ENCODE data around the gene RGN. TPM values are rescaled to one million over a fixed set of nuclear protein-coding genes. Genes with fewer than 3 reads are reported as not detected.

RGN gene
- 1 to 10 TPM; 1.1 to 1.4 TPM for polyA plus RNA-seq

- Histone ChIP-seq H3K9me3 (ENCODE audit: control insufficient read depth in 2 of 2, insufficient read depth in 1 of 2, low read depth in 1 of 2, low read length in 1 of 2) (no peaks in the 10 kb centered on the region), H3K36me3 (ENCODE audit: control insufficient read depth in 2 of 2, insufficient read depth in 2 of 2, low read length in 1 of 2) (no peaks in the 10 kb centered on the region), H3K27ac (ENCODE audit: low read depth in 2 of 2, low read length in 1 of 2) (peak within 1 kb of the TSS in 1 of 2 donors; percentile 12), H3K4me1 (ENCODE audit: control insufficient read depth in 2 of 2, insufficient read depth in 2 of 2, low read length in 1 of 2) (peaks cover 0 to 5% of the 10 kb centered on the region in 2 donors), H3K27me3 (ENCODE audit: control insufficient read depth in 1 of 2, insufficient read depth in 2 of 2, low read length in 2 of 2) (no peaks in the 10 kb centered on the region), H3K4me3 (ENCODE audit: low read depth in 1 of 2, low read length in 2 of 2) (peak within 1 kb of the TSS; percentile 25 to 44)
- WGBS, 2 donors = 26 to 40% methylated on average over 44 to 59 of the region's 59 CpGs
Measured at GRCh38 chrX:47078129-47079043, at the start of gene RGN. RGN (plus strand) TSS chrX:47078443; CDS start chrX:47081145, 2,702 bp downstream.

GRCh38 chrX:47030339-47030738 lies 47.9 kb upstream of the RGN start:
- Histone ChIP-seq H3K27ac (ENCODE audit: low read depth in 2 of 2, low read length in 1 of 2) (no peak overlapping the region), H3K4me1 (ENCODE audit: control insufficient read depth in 2 of 2, insufficient read depth in 2 of 2, low read length in 1 of 2) (no peaks in the 10 kb centered on the region), H3K36me3 (ENCODE audit: control insufficient read depth in 2 of 2, insufficient read depth in 2 of 2, low read length in 1 of 2) (no peaks in the 10 kb centered on the region), H3K4me3 (ENCODE audit: low read depth in 1 of 2, low read length in 2 of 2) (no peak overlapping the region), H3K9me3 (ENCODE audit: control insufficient read depth in 2 of 2, insufficient read depth in 1 of 2, low read depth in 1 of 2, low read length in 1 of 2) (no peaks in the 10 kb centered on the region), H3K27me3 (ENCODE audit: control insufficient read depth in 1 of 2, insufficient read depth in 2 of 2, low read length in 2 of 2) (no peaks in the 10 kb centered on the region)

- Histone ChIP-seq H3K4me1 (ENCODE audit: control insufficient read depth in 2 of 2, insufficient read depth in 2 of 2, low read length in 1 of 2) (no peaks in the 10 kb centered on the region), H3K27ac (ENCODE audit: low read depth in 2 of 2, low read length in 1 of 2) (no peak overlapping the region), H3K36me3 (ENCODE audit: control insufficient read depth in 2 of 2, insufficient read depth in 2 of 2, low read length in 1 of 2) (no peaks in the 10 kb centered on the region), H3K4me3 (ENCODE audit: low read depth in 1 of 2, low read length in 2 of 2) (no peak overlapping the region), H3K27me3 (ENCODE audit: control insufficient read depth in 1 of 2, insufficient read depth in 2 of 2, low read length in 2 of 2) (no peaks in the 10 kb centered on the region), H3K9me3 (ENCODE audit: control insufficient read depth in 2 of 2, insufficient read depth in 1 of 2, low read depth in 1 of 2, low read length in 1 of 2) (no peaks in the 10 kb centered on the region)
- 50 to 66% methylated on average over 5 of the region's 5 CpGs for WGBS, 2 donors
Measured at GRCh38 chrX:47047989-47048388, 30.3 kb upstream of the RGN start.

- Histone ChIP-seq H3K9me3 (ENCODE audit: control insufficient read depth in 2 of 2, insufficient read depth in 1 of 2, low read depth in 1 of 2, low read length in 1 of 2) (no peaks in the 10 kb centered on the region), H3K4me3 (ENCODE audit: low read depth in 1 of 2, low read length in 2 of 2) (no peak overlapping the region), H3K27ac (ENCODE audit: low read depth in 2 of 2, low read length in 1 of 2) (no peak overlapping the region), H3K4me1 (ENCODE audit: control insufficient read depth in 2 of 2, insufficient read depth in 2 of 2, low read length in 1 of 2) (no peaks in the 10 kb centered on the region), H3K36me3 (ENCODE audit: control insufficient read depth in 2 of 2, insufficient read depth in 2 of 2, low read length in 1 of 2) (peaks cover 0 to 3% of the 10 kb centered on the region in 2 donors), H3K27me3 (ENCODE audit: control insufficient read depth in 1 of 2, insufficient read depth in 2 of 2, low read length in 2 of 2) (peaks cover 0 to 4% of the 10 kb centered on the region in 2 donors)
- 59 to 75% methylated on average over 1 of the region's 1 CpG for WGBS, 2 donors
Measured at GRCh38 chrX:47059142-47059874, 18.9 kb upstream of the RGN start.

GRCh38 chrX:47060708-47061107 lies 17.5 kb upstream of the RGN start:
- 44% methylated on average over 2 of the region's 2 CpGs for WGBS, 2 donors
- H3K27me3 ChIP-seq (ENCODE audit: control insufficient read depth in 1 of 2, insufficient read depth in 2 of 2, low read length in 2 of 2) = peaks cover 0 to 4% of the 10 kb centered on the region in 2 donors
- H3K36me3 ChIP-seq (ENCODE audit: control insufficient read depth in 2 of 2, insufficient read depth in 2 of 2, low read length in 1 of 2) = peaks cover 0 to 3% of the 10 kb centered on the region in 2 donors
- H3K9me3 ChIP-seq (ENCODE audit: control insufficient read depth in 2 of 2, insufficient read depth in 1 of 2, low read depth in 1 of 2, low read length in 1 of 2) = no peaks in the 10 kb centered on the region
- H3K27ac ChIP-seq (ENCODE audit: low read depth in 2 of 2, low read length in 1 of 2) = no peak overlapping the region
- H3K4me1 ChIP-seq (ENCODE audit: control insufficient read depth in 2 of 2, insufficient read depth in 2 of 2, low read length in 1 of 2) = no peaks in the 10 kb centered on the region
- H3K4me3 ChIP-seq (ENCODE audit: low read depth in 1 of 2, low read length in 2 of 2) = no peak overlapping the region

GRCh38 chrX:47061238-47061919 lies 16.9 kb upstream of the RGN start:
- no peaks in the 10 kb centered on the region for H3K4me1 ChIP-seq (ENCODE audit: control insufficient read depth in 2 of 2, insufficient read depth in 2 of 2, low read length in 1 of 2)
- peaks cover 0 to 3% of the 10 kb centered on the region in 2 donors for H3K36me3 ChIP-seq (ENCODE audit: control insufficient read depth in 2 of 2, insufficient read depth in 2 of 2, low read length in 1 of 2)
- no peak overlapping the region for H3K4me3 ChIP-seq (ENCODE audit: low read depth in 1 of 2, low read length in 2 of 2)
- H3K27me3 ChIP-seq (ENCODE audit: control insufficient read depth in 1 of 2, insufficient read depth in 2 of 2, low read length in 2 of 2) = peaks cover 0 to 4% of the 10 kb centered on the region in 2 donors
- no peaks in the 10 kb centered on the region for H3K9me3 ChIP-seq (ENCODE audit: control insufficient read depth in 2 of 2, insufficient read depth in 1 of 2, low read depth in 1 of 2, low read length in 1 of 2)
- H3K27ac ChIP-seq (ENCODE audit: low read depth in 2 of 2, low read length in 1 of 2) = no peak overlapping the region
- 81 to 83% methylated on average over 2 of the region's 2 CpGs for WGBS, 2 donors

GRCh38 chrX:47063179-47063578 lies 15.1 kb upstream of the RGN start:
- no peaks in the 10 kb centered on the region for H3K4me1 ChIP-seq (ENCODE audit: control insufficient read depth in 2 of 2, insufficient read depth in 2 of 2, low read length in 1 of 2)
- peaks cover 0 to 4% of the 10 kb centered on the region in 2 donors for H3K27me3 ChIP-seq (ENCODE audit: control insufficient read depth in 1 of 2, insufficient read depth in 2 of 2, low read length in 2 of 2)
- no peak overlapping the region for H3K27ac ChIP-seq (ENCODE audit: low read depth in 2 of 2, low read length in 1 of 2)
- H3K36me3 ChIP-seq (ENCODE audit: control insufficient read depth in 2 of 2, insufficient read depth in 2 of 2, low read length in 1 of 2) = no peaks in the 10 kb centered on the region
- 70 to 94% methylated on average over 2 of the region's 2 CpGs for WGBS, 2 donors
- H3K9me3 ChIP-seq (ENCODE audit: control insufficient read depth in 2 of 2, insufficient read depth in 1 of 2, low read depth in 1 of 2, low read length in 1 of 2) = no peaks in the 10 kb centered on the region
- no peak overlapping the region for H3K4me3 ChIP-seq (ENCODE audit: low read depth in 1 of 2, low read length in 2 of 2)

GRCh38 chrX:47068214-47068613 lies 10.0 kb upstream of the RGN start:
- Histone ChIP-seq H3K4me1 (ENCODE audit: control insufficient read depth in 2 of 2, insufficient read depth in 2 of 2, low read length in 1 of 2) (no peaks in the 10 kb centered on the region), H3K4me3 (ENCODE audit: low read depth in 1 of 2, low read length in 2 of 2) (no peak overlapping the region)
- 60 to 80% methylated on average over 3 of the region's 3 CpGs for WGBS, 2 donors

GRCh38 chrX:47068720-47069119 lies 9.5 kb upstream of the RGN start:
- H3K27me3 ChIP-seq (ENCODE audit: control insufficient read depth in 1 of 2, insufficient read depth in 2 of 2, low read length in 2 of 2) = no peaks in the 10 kb centered on the region
- H3K36me3 ChIP-seq (ENCODE audit: control insufficient read depth in 2 of 2, insufficient read depth in 2 of 2, low read length in 1 of 2) = no peaks in the 10 kb centered on the region
- no peak overlapping the region for H3K27ac ChIP-seq (ENCODE audit: low read depth in 2 of 2, low read length in 1 of 2)
- H3K4me3 ChIP-seq (ENCODE audit: low read depth in 1 of 2, low read length in 2 of 2) = no peak overlapping the region
- H3K9me3 ChIP-seq (ENCODE audit: control insufficient read depth in 2 of 2, insufficient read depth in 1 of 2, low read depth in 1 of 2, low read length in 1 of 2) = no peaks in the 10 kb centered on the region
- no peaks in the 10 kb centered on the region for H3K4me1 ChIP-seq (ENCODE audit: control insufficient read depth in 2 of 2, insufficient read depth in 2 of 2, low read length in 1 of 2)

More at GRCh38 chrX:47068214-47068613, 10.0 kb upstream of the RGN start:
- Histone ChIP-seq H3K27me3 (ENCODE audit: control insufficient read depth in 1 of 2, insufficient read depth in 2 of 2, low read length in 2 of 2) (no peaks in the 10 kb centered on the region), H3K9me3 (ENCODE audit: control insufficient read depth in 2 of 2, insufficient read depth in 1 of 2, low read depth in 1 of 2, low read length in 1 of 2) (no peaks in the 10 kb centered on the region), H3K27ac (ENCODE audit: low read depth in 2 of 2, low read length in 1 of 2) (no peak overlapping the region), H3K36me3 (ENCODE audit: control insufficient read depth in 2 of 2, insufficient read depth in 2 of 2, low read length in 1 of 2) (no peaks in the 10 kb centered on the region)

All from esophagus (tissue), 2 donors.